OCI-LY1 (cell line): ENCODE results near the gene ABRAXAS1.

ENCODE experiments used
- EZH2 ChIP-seq: fragments of 200-600 bp; sonication (generic), shearing (Covaris generic); IDR thresholded peaks from 2 replicates; pipeline ENCODE4 v1.8.0; 2017; ENCODE audit warnings: borderline replicate concordance, mixed run types, mild to moderate bottlenecking, antibody characterized with exemption, low read length, moderate library complexity, mixed read lengths
- TF ChIP-seq, protein P1 (sequence below): fragments of 200-600 bp; sonication (generic), shearing (Covaris generic); IDR thresholded peaks from 2 replicates; pipeline ENCODE4 v1.5.1; 2017; ENCODE audit warnings: mild to moderate bottlenecking, antibody characterized with exemption, low read length, moderate library complexity, mixed read lengths

DNA sequence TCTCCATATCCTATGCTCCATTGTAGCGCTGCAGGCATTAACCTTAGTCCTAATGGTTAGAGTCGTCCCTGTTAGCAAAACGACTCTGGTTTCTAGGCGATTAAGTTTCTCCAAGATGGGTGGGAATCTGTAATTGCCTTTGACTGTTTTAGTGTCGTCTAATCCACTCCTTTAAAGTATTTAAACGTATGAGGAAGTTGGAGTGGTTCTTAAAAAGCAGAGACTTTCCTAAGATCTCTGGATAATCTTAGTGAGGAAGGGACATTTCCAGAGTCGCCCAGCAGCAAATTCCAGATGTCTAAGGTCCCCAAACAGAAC is 28.8 kb downstream of the ABRAXAS1 start:
- TF ChIP-seq, protein P1, sequence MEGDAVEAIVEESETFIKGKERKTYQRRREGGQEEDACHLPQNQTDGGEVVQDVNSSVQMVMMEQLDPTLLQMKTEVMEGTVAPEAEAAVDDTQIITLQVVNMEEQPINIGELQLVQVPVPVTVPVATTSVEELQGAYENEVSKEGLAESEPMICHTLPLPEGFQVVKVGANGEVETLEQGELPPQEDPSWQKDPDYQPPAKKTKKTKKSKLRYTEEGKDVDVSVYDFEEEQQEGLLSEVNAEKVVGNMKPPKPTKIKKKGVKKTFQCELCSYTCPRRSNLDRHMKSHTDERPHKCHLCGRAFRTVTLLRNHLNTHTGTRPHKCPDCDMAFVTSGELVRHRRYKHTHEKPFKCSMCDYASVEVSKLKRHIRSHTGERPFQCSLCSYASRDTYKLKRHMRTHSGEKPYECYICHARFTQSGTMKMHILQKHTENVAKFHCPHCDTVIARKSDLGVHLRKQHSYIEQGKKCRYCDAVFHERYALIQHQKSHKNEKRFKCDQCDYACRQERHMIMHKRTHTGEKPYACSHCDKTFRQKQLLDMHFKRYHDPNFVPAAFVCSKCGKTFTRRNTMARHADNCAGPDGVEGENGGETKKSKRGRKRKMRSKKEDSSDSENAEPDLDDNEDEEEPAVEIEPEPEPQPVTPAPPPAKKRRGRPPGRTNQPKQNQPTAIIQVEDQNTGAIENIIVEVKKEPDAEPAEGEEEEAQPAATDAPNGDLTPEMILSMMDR, result no peak
- no peak for TF ChIP-seq EZH2
